ENCODE data around the gene OGFOD2.

Gene OGFOD2

GRCh38 chr12:123021688-123022604 is 46.9 kb downstream of the OGFOD2 start:
- no peak for DNase-seq (ENCODE audit: low read depth, low spot score)
- no peak overlapping the region for H3K4me3 ChIP-seq (ENCODE audit: low read length)

GRCh38 chr12:123022846-123023245 is 47.8 kb downstream of the OGFOD2 start:
- DNase-seq (ENCODE audit: low read depth, low spot score): no peak
- H3K4me3 ChIP-seq (ENCODE audit: low read length): no peak overlapping the region

- DNase-seq (ENCODE audit: low read depth, low spot score): no peak
- H3K4me3 ChIP-seq (ENCODE audit: low read length): no peak overlapping the region
Observed at GRCh38 chr12:123024819-123025391, 49.9 kb downstream of the OGFOD2 start.

GRCh38 chr12:123026094-123026853 is 51.2 kb downstream of the OGFOD2 start:
- no peak overlapping the region for H3K4me3 ChIP-seq (ENCODE audit: low read length)

GRCh38 chr12:123027726-123028445 is 52.8 kb downstream of the OGFOD2 start:
- DNase-seq (ENCODE audit: low read depth, low spot score): no peak
- no peak overlapping the region for H3K4me3 ChIP-seq (ENCODE audit: low read length)

More at GRCh38 chr12:123026094-123026853, 51.2 kb downstream of the OGFOD2 start:
- no peak for DNase-seq (ENCODE audit: low read depth, low spot score)

GRCh38 chr12:123028475-123028874 is 53.4 kb downstream of the OGFOD2 start:
- H3K4me3 ChIP-seq (ENCODE audit: low read length): no peak overlapping the region
- DNase-seq (ENCODE audit: low read depth, low spot score): no peak

- no peak for DNase-seq (ENCODE audit: low read depth, low spot score)
- no peak overlapping the region for H3K4me3 ChIP-seq (ENCODE audit: low read length)
Observed at GRCh38 chr12:123029550-123029949, 54.5 kb downstream of the OGFOD2 start.
